Stimulated activated CD8-positive, alpha-beta memory T cell treated with anti-CD3 and anti-CD28 coated beads, Interleukin-12 subunit alpha, Interleukin-12 subunit beta, amount 100 ng/mL, for 24 hours (primary cell): ENCODE results near the gene CLTC.
"Not testable (repeated sequence)": the region's sequence is repeated elsewhere in the genome, so short reads cannot be mapped to it uniquely, and the experiment has no call there.

Source experiments
- DNase-seq: peaks from one replicate; pipeline ENCODE4 v3.0.0-alpha.2; 2020; ENCODE audit errors: extremely low read depth

CLTC gene

GRCh38 chr17:59633658-59634359 is 14.1 kb downstream of the CLTC start:
- DNase-seq: no peak

DNA sequence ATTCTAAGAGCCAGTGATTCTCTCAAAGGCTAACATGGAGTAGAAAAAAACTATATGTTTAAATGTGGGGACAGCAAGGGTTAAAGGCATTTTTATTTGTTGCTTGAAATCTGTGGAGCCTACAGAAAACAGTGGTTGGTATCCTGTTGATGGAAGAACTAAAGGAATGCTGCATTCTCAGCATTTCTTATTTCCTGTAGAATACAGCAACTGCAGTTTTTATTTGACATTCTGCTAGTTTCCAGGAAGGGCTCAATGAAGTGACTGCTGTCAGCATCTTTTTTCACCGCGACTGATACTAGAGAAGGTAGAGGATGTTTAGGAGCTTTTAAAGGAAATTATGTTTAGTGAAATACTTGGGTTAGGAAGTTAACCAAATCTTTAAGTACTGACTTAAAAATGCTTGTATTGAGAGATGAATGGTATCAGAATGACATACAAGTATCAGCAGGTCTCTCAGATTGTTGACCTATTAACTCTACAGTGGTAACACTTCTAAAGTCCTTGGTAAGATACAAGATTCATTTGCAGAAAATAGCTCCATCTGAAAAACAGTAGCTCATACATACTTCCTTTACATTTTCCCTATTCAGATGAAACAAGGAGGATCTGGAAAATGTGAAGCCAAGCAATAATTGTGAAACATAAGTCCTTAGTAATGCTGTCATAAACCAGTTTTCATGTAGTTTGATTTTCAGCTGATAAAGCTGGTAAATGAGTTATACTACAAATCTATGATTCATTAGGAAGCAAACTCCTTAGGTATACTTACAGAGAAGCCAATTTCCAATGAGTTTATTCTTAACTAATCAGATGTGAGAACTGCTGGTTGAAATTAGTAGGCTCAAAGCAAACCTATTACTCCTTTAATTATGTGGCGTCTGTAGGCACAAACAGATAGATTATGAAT is 15.2 kb downstream of the CLTC start:
- no peak for DNase-seq

DNA sequence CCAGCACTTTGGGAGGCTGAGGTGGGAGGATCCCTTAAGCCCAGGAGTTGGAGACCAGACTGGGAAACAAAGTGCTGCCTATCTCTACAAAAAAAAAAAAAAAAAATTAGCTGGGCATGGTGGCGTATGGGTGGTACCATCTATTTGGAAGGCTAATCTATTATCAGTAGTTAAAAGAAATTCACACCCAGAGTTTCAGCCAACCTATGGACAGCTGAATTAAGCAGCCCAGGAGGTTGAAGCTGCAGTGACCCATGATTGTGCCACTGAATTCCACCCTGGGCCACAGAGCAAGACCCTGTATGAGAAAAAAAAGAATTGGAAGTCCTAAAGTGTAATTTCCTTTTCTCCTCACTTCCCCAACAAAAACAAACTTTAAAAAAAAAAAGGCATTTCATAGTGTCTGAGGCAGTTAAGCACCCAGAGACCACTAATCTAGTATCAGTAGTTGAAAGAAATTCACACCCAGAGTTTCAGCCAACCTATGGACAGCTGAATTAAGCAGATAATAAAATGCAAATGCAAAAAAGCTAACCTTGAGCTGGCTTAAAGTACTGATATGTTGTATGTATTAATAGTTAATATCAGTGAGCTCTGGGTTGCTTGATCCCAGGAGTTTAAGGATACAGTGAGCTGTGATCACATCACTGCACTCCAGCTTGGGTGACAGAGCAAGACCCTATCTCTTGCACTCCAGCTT is 18.1 kb downstream of the CLTC start:
- DNase-seq: no peak

DNA sequence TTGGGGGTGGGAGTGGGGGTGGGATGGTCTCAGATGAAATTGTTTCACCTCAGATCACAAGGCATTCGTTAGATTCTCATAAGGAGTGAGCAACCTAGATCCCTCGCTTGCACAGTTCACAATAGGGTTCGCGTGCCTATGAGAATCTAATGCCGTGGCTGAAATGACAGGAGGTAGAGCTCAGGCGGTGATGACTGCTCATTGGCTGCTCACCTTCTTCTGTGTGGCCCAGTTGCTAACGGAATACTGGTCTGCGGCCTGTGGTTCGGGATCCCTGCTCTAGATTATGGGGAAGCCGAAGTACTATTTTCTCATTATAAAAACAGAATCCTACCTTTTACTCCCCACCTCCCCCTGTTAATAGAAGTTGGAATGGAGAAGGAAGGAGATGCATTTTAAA is 18.9 kb downstream of the CLTC start:
- no peak for DNase-seq

DNA sequence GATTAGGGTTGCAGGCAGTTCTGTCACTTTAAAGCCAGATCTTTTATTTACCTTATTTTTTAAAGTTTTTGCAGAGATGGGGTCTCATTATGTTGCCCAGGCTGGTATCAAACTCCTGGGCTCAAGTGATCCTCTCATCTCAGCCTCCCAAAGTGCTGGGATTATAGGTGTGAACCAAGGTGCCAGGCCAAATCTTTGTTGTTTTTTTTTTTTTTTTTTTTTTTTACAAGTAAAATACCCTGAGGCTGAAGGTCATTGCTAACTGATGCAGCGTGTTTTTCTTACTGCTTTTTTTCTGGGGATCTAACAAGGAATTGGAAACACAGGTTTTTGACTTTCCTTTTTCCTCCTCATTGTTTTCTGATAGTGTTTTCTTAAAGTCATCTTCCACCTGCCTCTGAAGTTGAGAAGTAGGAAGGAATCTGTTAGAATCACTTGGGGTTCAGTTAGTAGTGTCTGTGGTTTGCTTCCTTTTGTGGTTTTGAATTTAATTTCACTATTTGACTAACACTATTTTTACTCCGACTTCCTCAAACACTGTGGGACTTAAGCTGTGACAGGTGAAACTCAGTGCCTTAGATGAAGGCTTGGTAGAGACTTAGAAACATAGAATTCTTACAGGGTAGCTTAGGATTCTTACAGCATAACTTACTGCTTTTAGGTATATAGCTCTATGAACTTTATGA is 22.2 kb downstream of the CLTC start:
- no peak for DNase-seq

DNA sequence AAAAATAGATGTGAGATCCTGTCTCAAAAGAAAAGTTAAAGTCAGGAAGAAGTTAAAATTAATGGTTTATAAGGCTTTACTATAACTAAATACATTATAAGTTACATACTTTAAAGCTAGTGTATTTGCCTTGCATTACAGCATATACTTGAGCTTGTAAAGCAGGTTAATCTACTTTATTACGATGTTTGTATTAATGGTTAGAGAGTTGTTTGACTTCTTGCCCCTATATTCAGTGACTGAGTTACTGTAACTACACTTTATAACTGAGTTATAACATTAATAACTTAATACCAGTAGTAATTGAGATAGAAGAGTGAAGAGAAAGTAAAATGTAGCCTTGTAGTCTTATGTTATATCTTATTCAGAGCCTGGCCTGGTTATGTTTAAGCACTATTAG is 22.9 kb downstream of the CLTC start:
- no peak for DNase-seq

DNA sequence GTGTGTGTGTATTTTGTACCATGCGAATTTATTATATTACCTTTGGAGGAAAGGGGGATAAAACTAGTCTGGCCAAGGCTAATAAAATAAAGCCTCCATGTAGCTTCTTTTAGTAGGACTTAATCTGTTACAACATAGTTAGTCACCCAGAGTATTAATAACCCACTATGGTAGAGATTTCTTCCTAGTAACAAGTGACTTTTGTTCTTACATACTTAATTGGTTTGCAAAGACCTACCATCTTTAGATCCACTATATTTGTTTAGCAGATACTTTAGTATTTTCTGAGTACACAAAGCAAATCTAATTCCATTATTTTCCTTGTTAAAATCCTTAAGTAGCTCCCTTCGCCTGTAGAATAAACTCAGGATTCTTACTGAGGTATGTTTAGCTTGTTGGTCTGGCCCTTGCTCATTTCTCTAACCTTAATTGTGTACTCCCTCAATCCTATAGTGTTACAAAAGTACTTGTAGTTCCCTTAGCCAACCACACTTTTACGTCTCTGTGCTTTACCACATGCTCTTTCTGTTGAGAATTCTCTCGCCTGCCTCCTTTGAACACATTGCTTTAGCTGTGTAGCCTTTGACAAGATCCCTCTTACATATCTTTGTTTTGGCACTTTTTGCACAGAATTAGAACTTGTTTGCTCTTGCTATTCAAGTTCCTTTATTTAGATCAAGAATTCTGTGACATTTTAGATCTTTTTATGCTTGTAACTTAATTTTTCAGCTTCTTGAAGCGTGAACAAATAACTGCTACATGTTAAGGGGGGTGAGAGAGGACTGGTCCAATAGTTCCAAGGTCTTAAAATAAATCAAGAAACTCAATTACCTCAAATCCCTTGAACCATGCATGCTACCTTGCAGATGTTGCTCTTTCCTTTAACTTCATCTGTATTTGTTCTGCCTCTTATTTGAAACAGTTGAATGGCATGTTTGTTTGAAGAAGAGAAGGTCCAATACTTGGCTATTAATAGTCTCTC is 23.8 kb downstream of the CLTC start:
- no peak for DNase-seq

- no peak for DNase-seq
Measured at GRCh38 chr17:59647288-59647687, 27.6 kb downstream of the CLTC start.

GRCh38 chr17:59649886-59650285 is 30.2 kb downstream of the CLTC start:
- no peak for DNase-seq

DNA sequence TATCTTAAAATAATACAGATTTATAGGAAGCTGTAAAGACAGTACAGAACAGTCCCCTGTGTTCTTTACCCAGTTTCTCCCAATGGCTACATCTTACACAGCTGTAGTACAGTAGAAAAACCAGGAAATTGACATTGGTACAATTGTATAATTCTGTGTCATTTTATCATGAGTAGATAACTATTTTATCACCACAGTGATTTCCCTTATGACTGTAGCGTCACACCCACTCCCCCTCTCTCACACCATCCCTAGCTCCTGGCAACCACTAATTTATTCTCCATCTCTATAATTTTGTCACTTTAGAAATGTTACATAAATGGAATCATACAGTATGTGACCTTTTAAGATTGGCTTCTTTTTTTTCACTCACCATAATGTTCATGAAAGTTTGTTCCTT is 30.9 kb downstream of the CLTC start:
- DNase-seq: no peak

DNA sequence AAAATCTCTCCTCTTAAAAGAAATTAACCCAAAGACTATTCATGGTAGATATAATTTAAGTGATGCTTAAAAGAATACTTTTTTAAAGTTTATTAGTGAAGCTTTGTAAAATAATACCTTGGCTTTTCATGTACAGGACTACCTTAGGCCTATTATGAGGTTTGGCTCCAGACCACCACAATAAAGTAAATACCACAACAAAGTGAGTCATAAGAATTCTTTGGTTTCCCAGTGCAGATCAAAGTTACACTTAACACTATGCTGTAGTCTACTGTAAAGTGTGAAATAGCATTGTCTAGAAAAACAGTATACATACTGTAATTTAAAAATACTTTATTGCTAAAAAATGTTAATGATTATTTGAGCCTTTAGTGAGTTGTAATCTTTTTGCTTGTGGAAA is 31.7 kb downstream of the CLTC start:
- no peak for DNase-seq

DNA sequence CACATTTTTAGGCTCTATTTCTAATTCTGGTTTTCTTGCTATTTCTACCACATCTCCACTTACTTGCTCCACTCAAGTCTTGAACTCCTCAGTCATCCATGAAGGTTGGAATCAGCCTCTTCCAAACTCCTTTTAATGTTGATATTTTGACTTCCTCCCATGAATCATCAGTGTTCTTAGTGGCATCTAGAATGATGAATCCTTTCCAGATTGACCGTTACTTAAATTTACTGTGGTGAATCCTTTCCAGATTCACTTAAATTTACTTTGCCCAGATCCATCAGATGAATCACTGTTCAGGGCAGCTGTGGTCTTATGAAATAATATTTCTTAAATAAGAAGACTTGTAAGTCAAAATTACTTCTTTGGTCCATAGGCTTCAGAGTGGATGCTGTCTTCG is 32.4 kb downstream of the CLTC start:
- no peak for DNase-seq

GRCh38 chr17:59656624-59657023 is 36.9 kb downstream of the CLTC start:
- DNase-seq: not testable (repeated sequence)

- no peak for DNase-seq
Measured at GRCh38 chr17:59666235-59666634, 46.5 kb downstream of the CLTC start.

DNA sequence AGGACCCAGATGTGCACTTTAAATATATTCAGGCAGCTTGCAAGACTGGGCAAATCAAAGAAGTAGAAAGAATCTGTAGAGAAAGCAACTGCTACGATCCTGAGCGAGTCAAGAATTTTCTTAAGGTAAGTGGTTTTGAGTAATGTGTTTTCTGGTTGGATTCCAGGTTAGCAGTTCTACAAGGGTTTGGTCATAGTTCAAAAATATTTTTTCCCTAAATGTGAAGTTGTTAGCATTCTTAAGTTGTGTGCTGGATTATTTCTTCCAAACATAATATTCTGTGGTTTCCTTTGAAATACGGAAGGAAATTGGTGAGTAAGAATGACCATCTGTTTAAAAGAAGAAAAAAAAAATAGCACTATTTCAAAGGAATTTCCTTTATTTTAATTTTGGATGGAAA is 49.1 kb downstream of the CLTC start:
- no peak for DNase-seq

- DNase-seq: no peak
Measured at GRCh38 chr17:59669411-59669810, 49.7 kb downstream of the CLTC start.

DNA sequence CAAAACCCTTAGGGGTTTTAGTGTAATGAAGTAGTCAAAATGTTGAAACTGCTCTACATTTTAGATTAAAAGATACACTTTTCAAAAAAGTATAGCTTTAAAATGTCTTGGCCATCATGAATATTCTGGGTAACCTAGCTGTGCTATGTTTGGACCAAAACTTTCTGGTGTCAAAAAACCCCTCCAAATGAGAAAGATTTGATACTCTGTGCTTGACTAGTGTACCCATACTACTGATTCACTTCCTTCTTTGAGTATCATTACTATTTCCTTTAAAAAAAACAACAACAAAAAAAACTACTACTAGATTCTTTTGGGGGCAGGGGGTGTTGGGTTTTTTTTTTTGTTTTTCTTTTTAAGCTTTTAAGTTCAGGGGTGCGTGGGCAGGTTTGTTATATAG is 50.2 kb downstream of the CLTC start:
- no peak for DNase-seq

GRCh38 chr17:59671386-59671785 is 51.7 kb downstream of the CLTC start:
- no peak for DNase-seq

- no peak for DNase-seq
Measured at GRCh38 chr17:59675231-59675630, 55.5 kb downstream of the CLTC start.

GRCh38 chr17:59676716-59677115 is 57.0 kb downstream of the CLTC start:
- DNase-seq: no peak

DNA sequence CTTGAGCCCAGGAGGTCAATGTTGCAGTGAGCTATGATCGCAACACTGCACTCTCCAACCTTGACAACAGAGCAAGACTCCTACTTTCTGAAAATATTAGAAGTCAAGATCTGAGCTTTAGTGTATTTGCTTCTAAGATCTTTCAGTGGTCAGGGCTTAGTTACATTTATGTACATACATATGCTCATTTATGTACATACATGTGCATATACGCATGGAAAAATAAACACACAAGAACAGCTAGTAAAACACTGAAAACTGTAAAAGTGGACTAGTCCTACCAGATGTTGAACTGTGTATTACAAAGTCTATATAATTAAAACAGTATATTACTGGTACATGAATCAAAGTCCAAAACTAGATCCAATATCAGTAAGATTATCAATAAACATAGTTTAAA is 59.2 kb downstream of the CLTC start:
- no peak for DNase-seq
